Suprapubic skin (tissue), 4 donors: ENCODE data around the gene RPS6KA4. TPM values are rescaled to one million over a fixed set of nuclear protein-coding genes. Genes with fewer than 3 reads are reported as not detected.
"Not testable (repeated sequence)": the region's sequence is repeated elsewhere in the genome, so short reads cannot be mapped to it uniquely, and the experiment has no call there.

Experiments used
- DNase-seq, 2 donors: peaks; one replicate each; pipeline ENCODE4 v3.0.0-alpha.2; 2019; ENCODE audit warnings: low spot score in 2 of 2
- H3K27ac ChIP-seq: fragments of 200-600 bp; sonication (generic); one replicate; pipeline ENCODE4 v1.5.1; 2019
- H3K27me3 ChIP-seq: fragments of 200-600 bp; sonication (generic); one replicate; pipeline ENCODE4 v1.5.1; 2019
- H3K36me3 ChIP-seq: fragments of 200-600 bp; sonication (generic); one replicate; pipeline ENCODE4 v1.5.1; 2019
- H3K4me1 ChIP-seq: fragments of 200-600 bp; sonication (generic); one replicate; pipeline ENCODE4 v1.5.1; 2019
- H3K4me3 ChIP-seq: fragments of 200-600 bp; sonication (generic); one replicate; pipeline ENCODE4 v1.5.1; 2019; ENCODE audit warnings: mild to moderate bottlenecking
- H3K9me3 ChIP-seq: fragments of 200-600 bp; sonication (generic); one replicate; pipeline ENCODE4 v1.5.1; 2019
- CTCF ChIP-seq, 2 donors: fragments of 200-600 bp in 1 of 2; fragments of 450-650 bp in 1 of 2; sonication (generic) in 1 of 2; IDR thresholded peaks; one replicate each; pipeline ENCODE4 v1.5.1; 2016 to 2019; ENCODE audit warnings: antibody characterized with exemption in 2 of 2, mild to moderate bottlenecking in 1 of 2, moderate library complexity in 1 of 2
- EP300 ChIP-seq: sonication (generic); formaldehyde crosslinking; IDR thresholded peaks from one replicate; pipeline ENCODE4 v1.6.1; 2017; ENCODE audit warnings: antibody characterized with exemption
- POLR2A ChIP-seq, 2 donors: fragments of 450-650 bp; IDR thresholded peaks; one replicate each; pipeline ENCODE4 v1.6.1; 2017; ENCODE audit warnings: antibody characterized with exemption in 2 of 2, mild to moderate bottlenecking in 2 of 2, moderate library complexity in 2 of 2
- POLR2AphosphoS5 ChIP-seq, 3 donors: sonication (generic); formaldehyde crosslinking; IDR thresholded peaks; one replicate each; pipeline ENCODE4 v1.6.1; 2017; ENCODE audit warnings: antibody characterized with exemption in 3 of 3
- WGBS: methylation state at CpG from one replicate; pipeline ENCODE4 v1.1.5; 2018; 5-methylcytosine and 5-hydroxymethylcytosine counted together
- total RNA-seq, 4 donors: library from RNA; depleted of rRNA; stranded (reverse); fragments of >200 nt; gene quantifications; one replicate each; pipeline ENCODE4 v1.1.0, GENCODE V29; 2016

The RPS6KA4 gene
- total RNA-seq, 4 donors from 2014 or later = 29.4 to 46.0 (median 39.6) TPM

- peaks cover 28% of the 10 kb centered on the region for H3K36me3 ChIP-seq
- H3K27ac ChIP-seq = peak overlapping the region; percentile 15
- no peak overlapping the region for H3K4me3 ChIP-seq
- no peaks in the 10 kb centered on the region for H3K27me3 ChIP-seq
- peaks cover 65% of the 10 kb centered on the region for H3K4me1 ChIP-seq
- no peaks in the 10 kb centered on the region for H3K9me3 ChIP-seq
- WGBS = 81% methylated on average over 5 of the region's 5 CpGs
- TF ChIP-seq EP300 = no peak
- TF ChIP-seq POLR2AphosphoS5 (IDR thresholded peaks at IDR 0.05) = no peak
- no peak for TF ChIP-seq POLR2A (IDR thresholded peaks at IDR 0.05)
- TF ChIP-seq CTCF (IDR thresholded peaks at IDR 0.05) = no peak
- DNase-seq = no peak
Observed at GRCh38 chr11:64321026-64321425, 37.9 kb upstream of the RPS6KA4 start.

GRCh38 chr11:64321533-64321932 is 37.4 kb upstream of the RPS6KA4 start:
- Histone ChIP-seq H3K27ac (peak overlapping the region; percentile 15), H3K36me3 (peaks cover 25% of the 10 kb centered on the region), H3K4me3 (no peak overlapping the region), H3K27me3 (no peaks in the 10 kb centered on the region), H3K9me3 (no peaks in the 10 kb centered on the region), H3K4me1 (peaks cover 60% of the 10 kb centered on the region)
- no peak for TF ChIP-seq CTCF (IDR thresholded peaks at IDR 0.05)
- peak in 1 of 3 donors; percentile 23 for TF ChIP-seq POLR2AphosphoS5 (IDR thresholded peaks at IDR 0.05)
- WGBS = 75% methylated on average over 5 of the region's 5 CpGs
- DNase-seq = no peak

DNA sequence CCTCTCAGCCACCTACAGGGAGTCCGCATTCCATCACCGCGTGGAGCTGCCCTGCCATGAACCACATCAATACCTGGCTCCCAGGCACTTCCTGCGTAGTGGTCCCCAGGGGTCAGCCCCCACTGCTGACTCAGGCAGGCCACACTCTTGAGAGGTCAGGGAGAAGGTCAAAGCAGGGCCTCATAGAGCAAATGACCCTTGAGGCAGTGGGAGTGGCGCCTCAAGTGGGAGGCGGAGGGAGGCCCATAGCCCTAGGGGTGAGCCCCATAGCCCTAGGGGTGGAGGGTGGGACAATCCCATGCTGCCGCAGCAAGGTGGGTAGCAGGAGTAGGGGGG is 36.1 kb upstream of the RPS6KA4 start:
- Histone ChIP-seq H3K4me1 (peaks cover 54% of the 10 kb centered on the region), H3K27me3 (no peaks in the 10 kb centered on the region), H3K36me3 (peaks cover 25% of the 10 kb centered on the region), H3K4me3 (no peak overlapping the region), H3K27ac (no peak overlapping the region), H3K9me3 (no peaks in the 10 kb centered on the region)
- 67% methylated on average over 3 of the region's 7 CpGs for WGBS
- TF ChIP-seq POLR2A (IDR thresholded peaks at IDR 0.05) (no peak), CTCF (IDR thresholded peaks at IDR 0.05) (no peak), POLR2AphosphoS5 (IDR thresholded peaks at IDR 0.05) (no peak), EP300 (no peak)
- no peak for DNase-seq

- H3K4me1 ChIP-seq = peaks cover 54% of the 10 kb centered on the region
- H3K36me3 ChIP-seq = peaks cover 25% of the 10 kb centered on the region
- no peak overlapping the region for H3K27ac ChIP-seq
- DNase-seq = no peak
- no peaks in the 10 kb centered on the region for H3K9me3 ChIP-seq
- H3K27me3 ChIP-seq = no peaks in the 10 kb centered on the region
- no peak overlapping the region for H3K4me3 ChIP-seq
- TF ChIP-seq EP300 (no peak), POLR2AphosphoS5 (IDR thresholded peaks at IDR 0.05) (no peak), CTCF (IDR thresholded peaks at IDR 0.05) (no peak), POLR2A (IDR thresholded peaks at IDR 0.05) (no peak)
- WGBS = 53% methylated on average over 3 of the region's 5 CpGs
Observed at GRCh38 chr11:64323373-64323772, 35.6 kb upstream of the RPS6KA4 start.

DNA sequence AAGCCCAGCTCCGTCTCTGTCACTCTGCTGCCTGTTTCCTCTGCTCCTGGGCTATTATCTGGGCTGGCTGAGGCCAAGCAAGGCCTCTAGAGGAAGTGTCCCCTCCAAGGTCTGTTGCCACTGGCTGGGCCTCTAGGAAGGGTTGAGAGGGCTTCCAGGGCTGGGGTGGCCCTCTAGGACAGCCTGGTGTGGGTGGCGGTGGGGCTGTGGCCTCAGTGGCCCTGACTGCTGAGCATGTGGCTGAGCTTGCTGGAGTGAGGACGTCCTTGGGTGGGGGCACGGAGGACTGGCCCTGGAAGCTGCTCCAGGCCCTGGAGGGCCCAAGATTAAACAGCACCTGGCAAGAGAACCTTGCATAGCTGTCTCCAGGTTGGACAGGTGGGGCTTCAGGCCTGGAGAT is 35.0 kb upstream of the RPS6KA4 start:
- H3K9me3 ChIP-seq, H3K27me3 ChIP-seq, DNase-seq, H3K4me3 ChIP-seq: not testable (repeated sequence)
- peaks cover 25% of the 10 kb centered on the region for H3K36me3 ChIP-seq
- 57% methylated on average over 3 of the region's 4 CpGs for WGBS
- peaks cover 49% of the 10 kb centered on the region for H3K4me1 ChIP-seq
- peak overlapping the region; percentile 32 for H3K27ac ChIP-seq

- Histone ChIP-seq H3K36me3 (peaks cover 25% of the 10 kb centered on the region), H3K27me3 (no peaks in the 10 kb centered on the region), H3K9me3 (no peaks in the 10 kb centered on the region), H3K4me1 (peaks cover 50% of the 10 kb centered on the region), H3K4me3 (no peak overlapping the region), H3K27ac (peak overlapping the region; percentile 54)
- no peak for DNase-seq
- no peak for TF ChIP-seq POLR2AphosphoS5 (IDR thresholded peaks at IDR 0.05)
- no peak for TF ChIP-seq POLR2A (IDR thresholded peaks at IDR 0.05)
- TF ChIP-seq EP300 = no peak
- no peak for TF ChIP-seq CTCF (IDR thresholded peaks at IDR 0.05)
- WGBS = 72% methylated on average over 11 of the region's 11 CpGs
Observed at GRCh38 chr11:64324692-64325469, 34.1 kb upstream of the RPS6KA4 start.
